HG03575 (cell line): Measurements from ENCODE around the gene ST7.

Experiments
- ATAC-seq: cut with Tn5 transposase; IDR thresholded peaks from one replicate; pipeline ENCODE4 v1.9.1; 2021; ENCODE audit not compliant: unreplicated experiment, insufficient number of reproducible peaks, low FRiP score; ENCODE audit errors: extremely low read depth

Gene ST7

DNA sequence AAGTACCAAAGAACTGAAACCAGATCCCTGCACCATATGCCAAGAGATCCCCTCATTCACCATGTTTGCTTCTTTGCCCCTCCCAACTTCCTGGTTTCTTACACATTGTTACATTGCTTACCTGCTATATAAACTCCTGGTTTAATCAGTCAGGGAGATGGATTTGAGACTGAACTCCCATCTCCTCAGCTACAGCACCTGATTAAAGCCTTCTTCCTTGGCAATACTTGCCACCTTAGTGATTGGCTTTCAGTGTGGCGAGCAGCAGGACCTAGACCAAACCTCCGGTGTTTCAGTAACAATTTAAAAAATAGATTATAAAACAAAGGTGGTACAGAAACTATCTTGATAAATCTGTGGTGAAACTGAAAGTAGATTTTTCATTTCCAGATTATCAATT, 122.6 kb downstream of the ST7 start:
- no peak for ATAC-seq

DNA sequence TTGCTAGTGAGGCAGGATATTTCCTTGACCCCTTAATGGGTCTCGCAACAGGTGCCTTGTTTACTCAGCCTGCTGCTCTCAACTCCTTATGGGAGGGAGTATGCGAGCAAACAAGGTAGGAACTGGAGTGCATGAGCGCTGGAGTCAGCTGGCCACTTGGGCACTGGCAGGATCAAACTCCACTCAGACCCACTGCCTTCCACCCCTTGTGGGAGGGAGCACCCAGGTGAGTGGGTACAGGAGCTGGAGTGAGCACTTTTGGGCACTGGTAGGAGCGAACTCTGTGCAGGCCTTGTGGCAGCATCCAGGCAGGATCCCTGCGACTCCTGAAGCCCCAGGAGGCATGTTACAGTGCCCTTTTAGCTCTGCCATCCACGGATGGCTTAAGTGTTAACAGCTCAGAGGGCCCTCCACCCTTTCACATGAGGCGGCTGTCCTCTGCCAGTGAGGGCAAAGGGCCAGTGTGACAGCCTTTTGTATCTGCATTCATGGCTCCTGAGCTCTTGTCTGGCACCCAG, 123.2 kb downstream of the ST7 start:
- no peak for ATAC-seq

- no peak for ATAC-seq
Observed at GRCh38 chr7:117077658-117078057, 124.4 kb downstream of the ST7 start.

- ATAC-seq = no peak
Observed at GRCh38 chr7:117082647-117083046, 129.3 kb downstream of the ST7 start.

DNA sequence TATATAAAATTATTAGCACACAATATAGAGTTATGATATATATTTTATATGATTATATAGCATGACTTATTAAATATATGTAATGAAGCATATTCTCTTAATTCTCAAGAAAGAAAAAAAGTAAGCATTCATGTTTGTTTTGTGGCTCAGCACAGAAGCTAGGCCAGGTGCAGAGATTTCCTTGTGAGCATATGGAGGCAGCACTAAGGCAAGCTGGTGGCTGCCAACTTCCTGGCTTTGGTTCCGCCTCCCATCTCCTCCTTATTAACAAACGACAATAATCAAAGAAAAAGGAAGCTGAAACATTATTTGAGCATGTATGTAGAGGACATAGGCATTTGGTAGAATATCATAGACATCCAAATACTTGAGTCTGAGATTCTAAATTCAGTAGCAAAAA, 130.3 kb downstream of the ST7 start:
- no peak for ATAC-seq

DNA sequence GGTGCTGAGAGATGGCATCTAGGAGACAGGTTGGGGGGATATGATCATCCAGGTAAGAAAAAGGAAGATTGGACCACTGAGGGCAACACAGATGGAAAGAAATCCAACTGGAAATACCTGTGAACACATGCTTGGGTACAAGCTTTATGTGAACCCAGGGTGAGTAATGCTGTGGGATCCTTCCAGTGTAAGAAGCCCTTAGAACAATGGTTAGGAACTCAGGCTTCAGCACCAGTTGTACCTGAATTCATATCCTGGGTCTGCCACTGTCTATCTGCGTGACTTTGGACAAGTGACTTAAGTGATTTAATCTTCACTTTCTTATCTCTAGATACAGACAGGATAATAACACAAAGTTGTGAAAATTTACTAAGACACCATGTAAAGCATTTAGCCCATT, 131.0 kb downstream of the ST7 start:
- ATAC-seq = no peak

- no peak for ATAC-seq
Observed at GRCh38 chr7:117085275-117085674, 132.0 kb downstream of the ST7 start.

- ATAC-seq = no peak
Observed at GRCh38 chr7:117085769-117086463, 132.6 kb downstream of the ST7 start.

GRCh38 chr7:117086788-117087187, 133.5 kb downstream of the ST7 start:
- ATAC-seq = no peak

DNA sequence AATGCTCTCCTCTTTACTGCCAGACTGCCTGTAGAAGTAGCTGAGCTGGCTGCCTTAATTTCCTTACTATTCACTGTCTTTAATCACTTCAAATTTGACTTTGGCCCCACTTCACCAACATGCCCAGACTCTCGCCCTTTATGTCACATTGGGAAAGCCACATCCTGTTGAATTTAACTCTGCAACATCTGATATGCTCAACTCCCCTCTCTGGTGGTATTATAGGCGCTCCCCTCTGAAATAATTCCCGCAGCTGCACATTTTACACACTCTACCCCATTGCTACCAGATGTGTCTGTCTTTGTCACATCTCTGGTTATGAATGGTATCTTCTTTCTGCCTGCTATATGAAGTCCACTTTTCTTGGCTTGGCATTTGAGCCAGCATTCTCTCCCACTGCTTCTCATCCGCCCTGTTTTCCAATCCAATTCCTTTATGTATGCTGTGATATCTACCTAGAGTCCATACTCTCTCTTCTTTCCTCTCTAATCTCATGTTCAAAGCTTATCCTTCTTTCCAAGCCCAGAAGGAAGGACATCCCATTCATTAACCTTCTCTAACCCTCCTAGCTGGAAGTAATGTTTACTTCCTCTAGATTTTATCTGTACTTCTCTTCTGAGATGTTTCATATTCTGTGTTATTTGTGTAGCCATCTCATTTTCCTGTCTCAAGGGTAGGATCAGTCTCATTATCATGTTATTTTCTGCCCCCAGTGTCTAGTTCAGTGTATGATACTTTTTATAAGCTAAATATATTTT, 134.5 kb downstream of the ST7 start:
- no peak for ATAC-seq

- no peak for ATAC-seq
Observed at GRCh38 chr7:117088623-117089194, 135.4 kb downstream of the ST7 start.

DNA sequence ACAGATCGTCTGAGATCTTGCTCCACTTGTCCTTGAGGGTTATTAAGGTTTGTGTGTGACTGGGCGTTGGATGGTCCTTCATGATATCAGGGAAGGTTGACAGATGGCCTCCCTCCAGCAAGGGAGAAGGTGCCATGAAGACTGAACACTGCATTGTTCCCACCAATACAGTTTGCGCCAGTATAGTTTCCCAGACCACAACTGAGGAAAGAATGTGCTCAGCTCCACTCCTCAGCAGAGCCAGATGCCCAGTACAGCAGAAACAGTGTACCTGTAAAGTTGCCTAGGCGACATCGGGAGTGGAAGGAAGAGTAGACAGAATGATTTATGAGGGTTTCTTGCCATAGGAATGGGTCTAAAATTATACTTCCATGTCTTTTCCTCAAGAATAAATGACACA, 137.5 kb downstream of the ST7 start:
- ATAC-seq = no peak

- no peak for ATAC-seq
Observed at GRCh38 chr7:117091721-117092120, 138.4 kb downstream of the ST7 start.

DNA sequence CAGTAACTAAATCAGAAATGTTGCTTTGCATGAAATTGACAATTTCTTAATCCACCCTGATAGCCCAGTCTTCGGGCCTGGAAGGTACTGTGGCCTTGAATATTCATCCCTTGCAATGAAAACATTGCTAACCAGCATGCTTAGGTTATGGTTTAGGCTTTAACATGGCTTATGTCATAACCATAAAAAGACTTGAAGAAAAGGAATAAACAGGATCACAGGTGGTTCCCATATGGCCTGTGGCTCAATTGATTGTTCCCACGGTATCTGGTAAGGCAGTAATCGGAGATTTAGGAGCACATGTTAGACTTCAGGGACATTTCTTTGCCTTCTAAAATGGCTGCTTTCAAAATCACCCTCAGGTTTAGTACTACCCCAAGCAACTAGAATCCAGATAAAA, 139.5 kb downstream of the ST7 start:
- ATAC-seq = no peak

GRCh38 chr7:117094457-117094856, 141.2 kb downstream of the ST7 start:
- ATAC-seq = no peak

DNA sequence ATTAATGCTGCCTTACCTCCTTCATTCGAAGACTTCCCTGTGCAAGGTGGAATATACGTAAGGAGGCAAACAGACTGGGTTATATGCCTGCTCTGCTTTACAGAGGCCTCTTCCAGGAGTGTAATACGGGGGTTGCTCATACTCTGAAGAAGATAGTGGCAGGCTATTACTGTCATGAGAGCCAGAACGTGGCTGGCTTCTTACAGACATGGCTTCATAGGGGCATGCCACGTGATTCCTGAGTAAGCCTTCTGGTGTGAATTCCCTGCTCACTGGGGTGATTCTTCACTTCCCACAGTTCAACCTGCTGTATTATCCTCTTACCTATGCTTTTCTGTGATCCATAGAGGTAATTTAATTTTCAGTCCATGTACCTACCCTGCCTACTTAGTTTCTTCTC, 141.8 kb downstream of the ST7 start:
- no peak for ATAC-seq

DNA sequence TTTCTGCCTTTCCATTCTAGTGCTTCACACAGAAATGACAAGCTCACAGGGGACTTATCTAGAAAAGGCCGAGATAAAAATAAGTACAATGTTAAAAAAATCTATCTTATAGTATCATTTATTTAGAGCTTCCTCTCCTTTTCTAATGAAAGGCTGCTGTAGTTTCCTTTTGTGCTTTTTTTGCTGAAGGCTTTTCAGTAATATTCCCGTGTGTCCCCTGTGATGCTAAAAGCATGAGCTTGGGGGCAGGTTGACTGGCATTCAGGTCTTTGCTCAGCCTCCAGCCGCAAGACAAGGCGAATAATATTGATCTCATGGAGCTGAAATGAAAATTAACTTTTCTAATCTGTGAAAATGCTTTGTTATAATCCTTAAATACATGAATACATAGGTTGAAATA, 143.0 kb downstream of the ST7 start:
- no peak for ATAC-seq

GRCh38 chr7:117096942-117097341, 143.6 kb downstream of the ST7 start:
- no peak for ATAC-seq

GRCh38 chr7:117097860-117098259, 144.6 kb downstream of the ST7 start:
- ATAC-seq = no peak

- no peak for ATAC-seq
Observed at GRCh38 chr7:117098457-117098856, 145.2 kb downstream of the ST7 start.
